OCI-LY1 (cell line): ENCODE measurements around the gene PDE4D.

ENCODE experiments used
- CTCF ChIP-seq: fragments of 200-600 bp; sonication (generic), shearing (Covaris generic); IDR thresholded peaks from 2 replicates; pipeline ENCODE4 v1.5.1; 2017; ENCODE audit warnings: mild to moderate bottlenecking, antibody characterized with exemption, low read length, moderate library complexity, mixed read lengths
- EZH2 ChIP-seq: fragments of 200-600 bp; sonication (generic), shearing (Covaris generic); IDR thresholded peaks from 2 replicates; pipeline ENCODE4 v1.8.0; 2017; ENCODE audit warnings: borderline replicate concordance, mixed run types, mild to moderate bottlenecking, antibody characterized with exemption, low read length, moderate library complexity, mixed read lengths

- TF ChIP-seq CTCF (no peak), EZH2 (no peak)
Observed at GRCh38 chr5:59325070-59325469, 568.5 kb downstream of the PDE4D start.
